ENCODE results near the gene ATP2C1. TPM values are rescaled to one million over a fixed set of nuclear protein-coding genes. Genes with fewer than 3 reads are reported as not detected.

The ATP2C1 gene
- total and polyA plus RNA-seq, 9 of the 15 experiments (the other 6 are each of a cell fraction or from before 2014, with no cell fraction given) = 10.0 to 53.5 (median 27.9) TPM

DNA sequence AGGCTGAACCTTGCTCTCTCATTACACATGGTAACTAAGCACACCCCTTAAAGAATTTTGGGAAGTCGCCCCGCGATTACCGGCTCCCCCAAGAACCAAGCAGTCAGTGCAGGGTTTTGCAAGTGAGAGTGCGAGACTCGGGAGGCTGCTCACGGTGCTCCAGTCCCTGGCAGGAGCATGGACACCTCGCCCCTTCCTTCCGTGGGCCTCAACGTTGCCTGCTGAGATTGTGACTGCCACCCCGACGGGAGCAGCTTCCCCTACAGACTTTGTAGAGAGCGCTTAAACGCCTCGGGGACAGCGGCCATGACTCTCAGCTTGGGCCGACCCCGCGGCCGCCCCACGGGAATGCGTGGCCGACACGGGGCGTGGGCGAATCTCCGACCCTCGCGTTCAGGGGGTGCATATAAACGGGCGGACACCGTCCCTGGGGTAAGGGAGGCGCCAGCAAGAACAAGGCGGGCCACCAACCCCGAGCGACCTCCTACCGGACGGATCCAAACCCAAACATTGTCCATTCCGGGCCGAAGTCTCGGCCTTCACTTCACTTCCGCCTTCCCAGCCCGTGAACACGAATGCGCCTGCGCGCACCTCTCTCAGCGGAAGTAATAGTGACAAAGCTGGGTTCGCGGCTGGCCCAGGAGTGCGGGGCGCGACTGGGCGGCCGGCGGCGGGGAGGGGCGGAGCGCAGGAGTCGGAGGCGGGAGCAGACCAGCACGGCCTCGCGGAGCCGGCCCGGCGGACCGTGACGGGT, at the start of gene ATP2C1 (continued):
- TF ChIP-seq KDM5B (IDR thresholded peaks at IDR 0.05; ENCODE audit: insufficient replicate concordance, low read depth, low read length) = peak; percentile 65
- TF ChIP-seq, protein P1, sequence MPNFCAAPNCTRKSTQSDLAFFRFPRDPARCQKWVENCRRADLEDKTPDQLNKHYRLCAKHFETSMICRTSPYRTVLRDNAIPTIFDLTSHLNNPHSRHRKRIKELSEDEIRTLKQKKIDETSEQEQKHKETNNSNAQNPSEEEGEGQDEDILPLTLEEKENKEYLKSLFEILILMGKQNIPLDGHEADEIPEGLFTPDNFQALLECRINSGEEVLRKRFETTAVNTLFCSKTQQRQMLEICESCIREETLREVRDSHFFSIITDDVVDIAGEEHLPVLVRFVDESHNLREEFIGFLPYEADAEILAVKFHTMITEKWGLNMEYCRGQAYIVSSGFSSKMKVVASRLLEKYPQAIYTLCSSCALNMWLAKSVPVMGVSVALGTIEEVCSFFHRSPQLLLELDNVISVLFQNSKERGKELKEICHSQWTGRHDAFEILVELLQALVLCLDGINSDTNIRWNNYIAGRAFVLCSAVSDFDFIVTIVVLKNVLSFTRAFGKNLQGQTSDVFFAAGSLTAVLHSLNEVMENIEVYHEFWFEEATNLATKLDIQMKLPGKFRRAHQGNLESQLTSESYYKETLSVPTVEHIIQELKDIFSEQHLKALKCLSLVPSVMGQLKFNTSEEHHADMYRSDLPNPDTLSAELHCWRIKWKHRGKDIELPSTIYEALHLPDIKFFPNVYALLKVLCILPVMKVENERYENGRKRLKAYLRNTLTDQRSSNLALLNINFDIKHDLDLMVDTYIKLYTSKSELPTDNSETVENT (CRISPR knock-in tag; IDR thresholded peaks at IDR 0.05) = 0 out of 2 replicates have a peak, but pooled peaks have one; percentile 51
- peak; percentile 80 for TF ChIP-seq HNRNPK (IDR thresholded peaks at IDR 0.05; ENCODE audit: low read depth, low read length, poor library complexity, severe bottlenecking)
- peak; percentile 83 for TF ChIP-seq RBBP5 (IDR thresholded peaks at IDR 0.05; ENCODE audit: borderline replicate concordance, insufficient read depth, low read length, poor library complexity, severe bottlenecking)
- TF ChIP-seq TEAD1 (CRISPR knock-in tag; IDR thresholded peaks at IDR 0.05) = 0 out of 4 replicates have a peak, but pooled peaks of 1 of the 2 experiments have one; percentile 56
- peak; percentile 77; the same call in 1 of the 2 replicates for TF ChIP-seq SPI1 (IDR thresholded peaks at IDR 0.05; ENCODE audit: borderline replicate concordance, low read depth, low read length)
- TF ChIP-seq, protein P2, sequence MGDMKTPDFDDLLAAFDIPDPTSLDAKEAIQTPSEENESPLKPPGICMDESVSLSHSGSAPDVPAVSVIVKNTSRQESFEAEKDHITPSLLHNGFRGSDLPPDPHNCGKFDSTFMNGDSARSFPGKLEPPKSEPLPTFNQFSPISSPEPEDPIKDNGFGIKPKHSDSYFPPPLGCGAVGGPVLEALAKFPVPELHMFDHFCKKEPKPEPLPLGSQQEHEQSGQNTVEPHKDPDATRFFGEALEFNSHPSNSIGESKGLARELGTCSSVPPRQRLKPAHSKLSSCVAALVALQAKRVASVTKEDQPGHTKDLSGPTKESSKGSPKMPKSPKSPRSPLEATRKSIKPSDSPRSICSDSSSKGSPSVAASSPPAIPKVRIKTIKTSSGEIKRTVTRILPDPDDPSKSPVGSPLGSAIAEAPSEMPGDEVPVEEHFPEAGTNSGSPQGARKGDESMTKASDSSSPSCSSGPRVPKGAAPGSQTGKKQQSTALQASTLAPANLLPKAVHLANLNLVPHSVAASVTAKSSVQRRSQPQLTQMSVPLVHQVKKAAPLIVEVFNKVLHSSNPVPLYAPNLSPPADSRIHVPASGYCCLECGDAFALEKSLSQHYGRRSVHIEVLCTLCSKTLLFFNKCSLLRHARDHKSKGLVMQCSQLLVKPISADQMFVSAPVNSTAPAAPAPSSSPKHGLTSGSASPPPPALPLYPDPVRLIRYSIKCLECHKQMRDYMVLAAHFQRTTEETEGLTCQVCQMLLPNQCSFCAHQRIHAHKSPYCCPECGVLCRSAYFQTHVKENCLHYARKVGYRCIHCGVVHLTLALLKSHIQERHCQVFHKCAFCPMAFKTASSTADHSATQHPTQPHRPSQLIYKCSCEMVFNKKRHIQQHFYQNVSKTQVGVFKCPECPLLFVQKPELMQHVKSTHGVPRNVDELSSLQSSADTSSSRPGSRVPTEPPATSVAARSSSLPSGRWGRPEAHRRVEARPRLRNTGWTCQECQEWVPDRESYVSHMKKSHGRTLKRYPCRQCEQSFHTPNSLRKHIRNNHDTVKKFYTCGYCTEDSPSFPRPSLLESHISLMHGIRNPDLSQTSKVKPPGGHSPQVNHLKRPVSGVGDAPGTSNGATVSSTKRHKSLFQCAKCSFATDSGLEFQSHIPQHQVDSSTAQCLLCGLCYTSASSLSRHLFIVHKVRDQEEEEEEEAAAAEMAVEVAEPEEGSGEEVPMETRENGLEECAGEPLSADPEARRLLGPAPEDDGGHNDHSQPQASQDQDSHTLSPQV (IDR thresholded peaks at IDR 0.05) = 0 out of 2 replicates have a peak, but pooled peaks have one; percentile 32
- TF ChIP-seq TSC22D4 (tag; IDR thresholded peaks at IDR 0.05) = no peak
- TF ChIP-seq NEUROD1 (IDR thresholded peaks at IDR 0.05; ENCODE audit: borderline replicate concordance, low read depth, low read length, partially characterized antibody) = no peak
- TF ChIP-seq SMAD2 (IDR thresholded peaks at IDR 0.05; ENCODE audit: low read depth, low read length) = no peak
- TF ChIP-seq, protein P3, sequence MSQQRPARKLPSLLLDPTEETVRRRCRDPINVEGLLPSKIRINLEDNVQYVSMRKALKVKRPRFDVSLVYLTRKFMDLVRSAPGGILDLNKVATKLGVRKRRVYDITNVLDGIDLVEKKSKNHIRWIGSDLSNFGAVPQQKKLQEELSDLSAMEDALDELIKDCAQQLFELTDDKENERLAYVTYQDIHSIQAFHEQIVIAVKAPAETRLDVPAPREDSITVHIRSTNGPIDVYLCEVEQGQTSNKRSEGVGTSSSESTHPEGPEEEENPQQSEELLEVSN (IDR thresholded peaks at IDR 0.05; ENCODE audit: borderline replicate concordance in 1 of 2, extremely low read depth in 1 of 2, insufficient read depth in 1 of 2, insufficient read length in 1 of 2, low read depth in 1 of 2, low read length in 1 of 2, poor library complexity in 1 of 2, severe bottlenecking in 1 of 2) = peak in 1 of 2 experiments; percentile 63
- TF ChIP-seq MAZ (CRISPR knock-in tag; conservative IDR thresholded peaks at IDR 0.05 in 1 of 2, IDR thresholded peaks at IDR 0.05 in 1 of 2) = peak in 1 of 2 experiments; percentile 45; a peak in 1 of 4 replicates
- no peak for TF ChIP-seq JUN (IDR thresholded peaks at IDR 0.05; ENCODE audit: borderline replicate concordance, low read depth, low read length)
- TF ChIP-seq JUN (CRISPR knock-in tag; IDR thresholded peaks at IDR 0.05; ENCODE audit: borderline replicate concordance) = peak; percentile 74
- no peak for TF ChIP-seq ZNF253 (CRISPR knock-in tag; conservative IDR thresholded peaks at IDR 0.05)
- peak; percentile 58 for TF ChIP-seq EGR1 (conservative IDR thresholded peaks at IDR 0.05)
- no peak for TF ChIP-seq NR1H2 (CRISPR knock-in tag; IDR thresholded peaks at IDR 0.05)
- peak; percentile 23 for TF ChIP-seq FIP1L1 (IDR thresholded peaks at IDR 0.05; ENCODE audit: low read depth, low read length, poor library complexity, severe bottlenecking)
